ENCODE data around the gene TNK2.

Gene TNK2

GRCh38 chr3:195888981-195889869, 19.1 kb downstream of the TNK2 start:
- TF ChIP-seq HDGF (IDR thresholded peaks at IDR 0.05; ENCODE audit: borderline replicate concordance) (no peak), ELF4 (IDR thresholded peaks at IDR 0.05) (no peak), FOXK2 (IDR thresholded peaks at IDR 0.05) (no peak), L3MBTL2 (conservative IDR thresholded peaks at IDR 0.05) (no peak), SUZ12 (IDR thresholded peaks at IDR 0.05) (no peak), NFRKB (IDR thresholded peaks at IDR 0.05) (no peak), FOXM1 (IDR thresholded peaks at IDR 0.05; ENCODE audit: borderline replicate concordance) (no peak), FOXA1 (IDR thresholded peaks at IDR 0.05) (no peak), CTBP1 (IDR thresholded peaks at IDR 0.05; ENCODE audit: borderline replicate concordance) (no peak), BHLHE40 (IDR thresholded peaks at IDR 0.05; ENCODE audit: borderline replicate concordance) (no peak), TARDBP (IDR thresholded peaks at IDR 0.05) (no peak), PKNOX1 (IDR thresholded peaks at IDR 0.05) (no peak), ARNT (IDR thresholded peaks at IDR 0.05) (no peak), ZNF384 (IDR thresholded peaks at IDR 0.05) (no peak)
- POLR2A ChIA-PET: interaction anchor here (0.8 to 1.2 kb wide), 2 partner anchors 19 to 30 kb away, joined by 3 read pairs; no protein-coding TSS in a partner anchor
- CTCF ChIA-PET: no interaction called here
- DNase-seq (ENCODE audit: extremely low spot score): no peak

- DNase-seq (ENCODE audit: extremely low spot score): no peak
- TF ChIP-seq ZNF384 (IDR thresholded peaks at IDR 0.05) (no peak), SP1 (IDR thresholded peaks at IDR 0.05) (no peak), FOXK2 (IDR thresholded peaks at IDR 0.05) (no peak), FOXA1 (IDR thresholded peaks at IDR 0.05) (no peak), FOXM1 (IDR thresholded peaks at IDR 0.05; ENCODE audit: borderline replicate concordance) (no peak), ARNT (IDR thresholded peaks at IDR 0.05) (no peak), LEF1 (IDR thresholded peaks at IDR 0.05; ENCODE audit: borderline replicate concordance) (no peak), BHLHE40 (IDR thresholded peaks at IDR 0.05; ENCODE audit: borderline replicate concordance) (no peak), ELF4 (IDR thresholded peaks at IDR 0.05) (no peak), SUZ12 (IDR thresholded peaks at IDR 0.05) (no peak), HDGF (IDR thresholded peaks at IDR 0.05; ENCODE audit: borderline replicate concordance) (no peak), CTBP1 (IDR thresholded peaks at IDR 0.05; ENCODE audit: borderline replicate concordance) (no peak), NFRKB (IDR thresholded peaks at IDR 0.05) (no peak), TARDBP (IDR thresholded peaks at IDR 0.05) (no peak), PKNOX1 (IDR thresholded peaks at IDR 0.05) (no peak), L3MBTL2 (conservative IDR thresholded peaks at IDR 0.05) (no peak)
- ChIA-PET POLR2A (no interaction called here), CTCF (no interaction called here)
Measured at GRCh38 chr3:195888311-195888761, 20.0 kb downstream of the TNK2 start.

- DNase-seq (ENCODE audit: extremely low spot score): no peak
- CTCF ChIA-PET: no interaction called here
- POLR2A ChIA-PET: no interaction called here
- no peak for TF ChIP-seq FOXK2 (IDR thresholded peaks at IDR 0.05)
- TF ChIP-seq SP1 (IDR thresholded peaks at IDR 0.05): no peak
- no peak for TF ChIP-seq ARNT (IDR thresholded peaks at IDR 0.05)
Measured at GRCh38 chr3:195887670-195888069, 20.7 kb downstream of the TNK2 start.

GRCh38 chr3:195886181-195887141, 21.9 kb downstream of the TNK2 start:
- TF ChIP-seq BHLHE40 (IDR thresholded peaks at IDR 0.05; ENCODE audit: borderline replicate concordance) (no peak), NFRKB (IDR thresholded peaks at IDR 0.05) (no peak)
- ChIA-PET CTCF (no interaction called here), POLR2A (no interaction called here)
- no peak for DNase-seq (ENCODE audit: extremely low spot score)

GRCh38 chr3:195885036-195885891, 23.1 kb downstream of the TNK2 start:
- ChIA-PET CTCF (no interaction called here), POLR2A (no interaction called here)
- no peak for DNase-seq (ENCODE audit: extremely low spot score)
- TF ChIP-seq FOXM1 (IDR thresholded peaks at IDR 0.05; ENCODE audit: borderline replicate concordance) (no peak), FOXK2 (IDR thresholded peaks at IDR 0.05) (no peak), SUZ12 (IDR thresholded peaks at IDR 0.05) (no peak), PKNOX1 (IDR thresholded peaks at IDR 0.05) (no peak), ARNT (IDR thresholded peaks at IDR 0.05) (no peak), TARDBP (IDR thresholded peaks at IDR 0.05) (no peak), ZNF384 (IDR thresholded peaks at IDR 0.05) (no peak)
